Panc1 (cell line): ENCODE results near the gene TMEM164. TPM values are rescaled to one million over a fixed set of nuclear protein-coding genes. Genes with fewer than 3 reads are reported as not detected.

Experiments
- ATAC-seq: fragments of 200-7000 bp; cut with Tn5 transposase; 2 replicates; pipeline ENCODE4 v1.9.1; 2020; ENCODE audit warnings: mild to moderate bottlenecking, moderate library complexity
- BruUV-seq: library from RNA; stranded (reverse); fragments of 400-500 nt; replicated peaks from 2 replicates; lab custom pipeline; 2021; lab: Mats Ljungman, UMichigan
- CTCF ChIA-PET: fragments of 300-600 bp; sonication (Branson Sonifier 250); formaldehyde crosslinking; loops from one replicate; lab custom pipeline; 2022; ENCODE audit warnings: antibody characterized with exemption; lab: Charles Lee
- POLR2A ChIA-PET: fragments of 300-600 bp; sonication (Branson Sonifier 250); formaldehyde crosslinking; loops from one replicate; lab custom pipeline; 2022; ENCODE audit warnings: antibody characterized with exemption; lab: Charles Lee
- DNase-seq: peaks from one replicate; pipeline ENCODE4 v3.0.0-alpha.2; 2010; ENCODE audit warnings: low read depth, low spot score
- H3K27ac ChIP-seq: 2 replicates; pipeline ENCODE4 v1.5.1; 2011; ENCODE audit warnings: mild to moderate bottlenecking, low read length, inconsistent platforms
- H3K27me3 ChIP-seq: fragments of 200-500 bp; sonication (Bioruptor generic); 2 replicates; pipeline ENCODE4 v1.6.0; 2014; ENCODE audit warnings: low read length, inconsistent platforms; ENCODE audit not compliant: control insufficient read depth, insufficient read depth
- H3K36me3 ChIP-seq: fragments of 200-500 bp; sonication (Bioruptor generic); 2 replicates; pipeline ENCODE4 v1.5.1; 2014; ENCODE audit warnings: inconsistent platforms, mild to moderate bottlenecking, low read length, moderate library complexity; ENCODE audit not compliant: control insufficient read depth, insufficient read depth
- H3K4me1 ChIP-seq: 2 replicates; pipeline ENCODE4 v1.5.1; 2011; ENCODE audit warnings: inconsistent platforms, mild to moderate bottlenecking, low read length, moderate library complexity; ENCODE audit not compliant: control insufficient read depth, insufficient read depth
- H3K4me3 ChIP-seq, 2 experiments: 2 replicates each; pipeline ENCODE4 v1.5.1; 2011 to 2012; ENCODE audit warnings: low read depth in 2 of 2, low read length in 2 of 2, mild to moderate bottlenecking in 2 of 2, inconsistent platforms in 1 of 2, moderate library complexity in 1 of 2
- H3K9me3 ChIP-seq: fragments of 200-500 bp; sonication (Bioruptor generic); 2 replicates; pipeline ENCODE4 v1.5.1; 2014; ENCODE audit warnings: low read depth, mild to moderate bottlenecking, inconsistent platforms, low read length, moderate library complexity; ENCODE audit not compliant: control insufficient read depth, insufficient read depth
- POLR2AphosphoS5 ChIP-seq: IDR thresholded peaks from 2 replicates; pipeline ENCODE4 v1.6.1; 2012; ENCODE audit warnings: mild to moderate bottlenecking, low read depth, low read length, moderate library complexity
- SIN3A ChIP-seq: IDR thresholded peaks from 2 replicates; pipeline ENCODE4 v1.6.1; 2012; ENCODE audit warnings: low read depth, mild to moderate bottlenecking, low read length, moderate library complexity, borderline replicate concordance; ENCODE audit not compliant: insufficient read depth
- TCF7L2 ChIP-seq: IDR thresholded peaks from 2 replicates; pipeline ENCODE4 v1.6.1; 2011; ENCODE audit warnings: mild to moderate bottlenecking, low read depth, low read length, inconsistent platforms
- in situ Hi-C: cut with HindIII; loops from 2 replicates; pipeline ENCODE4 v1.10.0; 2016; ENCODE audit warnings: low sequenced_read_pairs, low pct_unique_long_range_greater_than_20kb
- intact Hi-C: fragments of 100-400 bp; cut with micrococcal nuclease; formaldehyde crosslinking; loops from one replicate; pipeline ENCODE4 v1.10.0; 2022; ENCODE audit not compliant: unreplicated experiment
- total RNA-seq: library from RNA; stranded (reverse); gene quantifications from one replicate; pipeline ENCODE4 v1.2.1, GENCODE V29; 2021; ENCODE audit not compliant: unreplicated experiment
- TF ChIP-seq, protein P1 (sequence below), 2 experiments: IDR thresholded peaks; 2 replicates each; pipeline ENCODE4 v1.6.1; 2011 to 2012; ENCODE audit warnings: low read depth in 2 of 2, control low read depth in 1 of 2, low read length in 1 of 2, mild to moderate bottlenecking in 1 of 2, moderate library complexity in 1 of 2; ENCODE audit not compliant: insufficient read depth in 1 of 2
- TF ChIP-seq, protein P2 (sequence below): fragments of 450-650 bp; IDR thresholded peaks from 2 replicates; pipeline ENCODE4 v1.5.1; 2017; ENCODE audit warnings: mild to moderate bottlenecking

Gene TMEM164
- total RNA-seq, 1 experiment from 2014 or later: 32.8 TPM

DNA sequence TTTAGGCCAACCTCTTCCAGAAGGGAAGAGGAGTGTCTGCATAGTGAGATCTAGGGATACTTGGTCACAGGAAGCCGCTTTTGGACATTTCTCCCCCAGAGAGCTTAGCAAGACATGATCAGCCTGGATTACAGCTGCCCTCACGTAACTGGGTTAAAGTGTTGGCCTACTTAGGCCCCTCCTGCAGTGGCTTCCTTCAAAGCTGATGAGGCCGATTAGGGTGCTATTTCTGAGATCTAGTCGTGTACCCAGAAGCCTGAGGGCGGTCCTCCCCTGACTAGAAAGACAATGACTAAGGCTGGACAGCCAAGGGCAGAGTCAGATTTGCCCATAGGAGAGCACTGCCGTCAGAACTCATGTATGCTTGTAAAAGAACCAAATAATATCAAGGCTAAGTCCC lies 180.0 kb downstream of the TMEM164 start:
- in situ Hi-C loops (no loop called here), intact Hi-C loops (no loop called here)
- Histone ChIP-seq H3K9me3 (no peaks in the 10 kb centered on the region; the same call in 1 of the 2 replicates), H3K27ac (no peak overlapping the region), H3K36me3 (no peaks in the 10 kb centered on the region), H3K4me3 (no peak overlapping the region), H3K27me3 (no peaks in the 10 kb centered on the region), H3K4me1 (no peaks in the 10 kb centered on the region)
- TF ChIP-seq, protein P1, sequence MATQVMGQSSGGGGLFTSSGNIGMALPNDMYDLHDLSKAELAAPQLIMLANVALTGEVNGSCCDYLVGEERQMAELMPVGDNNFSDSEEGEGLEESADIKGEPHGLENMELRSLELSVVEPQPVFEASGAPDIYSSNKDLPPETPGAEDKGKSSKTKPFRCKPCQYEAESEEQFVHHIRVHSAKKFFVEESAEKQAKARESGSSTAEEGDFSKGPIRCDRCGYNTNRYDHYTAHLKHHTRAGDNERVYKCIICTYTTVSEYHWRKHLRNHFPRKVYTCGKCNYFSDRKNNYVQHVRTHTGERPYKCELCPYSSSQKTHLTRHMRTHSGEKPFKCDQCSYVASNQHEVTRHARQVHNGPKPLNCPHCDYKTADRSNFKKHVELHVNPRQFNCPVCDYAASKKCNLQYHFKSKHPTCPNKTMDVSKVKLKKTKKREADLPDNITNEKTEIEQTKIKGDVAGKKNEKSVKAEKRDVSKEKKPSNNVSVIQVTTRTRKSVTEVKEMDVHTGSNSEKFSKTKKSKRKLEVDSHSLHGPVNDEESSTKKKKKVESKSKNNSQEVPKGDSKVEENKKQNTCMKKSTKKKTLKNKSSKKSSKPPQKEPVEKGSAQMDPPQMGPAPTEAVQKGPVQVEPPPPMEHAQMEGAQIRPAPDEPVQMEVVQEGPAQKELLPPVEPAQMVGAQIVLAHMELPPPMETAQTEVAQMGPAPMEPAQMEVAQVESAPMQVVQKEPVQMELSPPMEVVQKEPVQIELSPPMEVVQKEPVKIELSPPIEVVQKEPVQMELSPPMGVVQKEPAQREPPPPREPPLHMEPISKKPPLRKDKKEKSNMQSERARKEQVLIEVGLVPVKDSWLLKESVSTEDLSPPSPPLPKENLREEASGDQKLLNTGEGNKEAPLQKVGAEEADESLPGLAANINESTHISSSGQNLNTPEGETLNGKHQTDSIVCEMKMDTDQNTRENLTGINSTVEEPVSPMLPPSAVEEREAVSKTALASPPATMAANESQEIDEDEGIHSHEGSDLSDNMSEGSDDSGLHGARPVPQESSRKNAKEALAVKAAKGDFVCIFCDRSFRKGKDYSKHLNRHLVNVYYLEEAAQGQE (IDR thresholded peaks at IDR 0.05; ENCODE audit: insufficient read depth in 1 of 2, low read depth in 2 of 2, low read length in 1 of 2): no peak
- TF ChIP-seq, protein P2, sequence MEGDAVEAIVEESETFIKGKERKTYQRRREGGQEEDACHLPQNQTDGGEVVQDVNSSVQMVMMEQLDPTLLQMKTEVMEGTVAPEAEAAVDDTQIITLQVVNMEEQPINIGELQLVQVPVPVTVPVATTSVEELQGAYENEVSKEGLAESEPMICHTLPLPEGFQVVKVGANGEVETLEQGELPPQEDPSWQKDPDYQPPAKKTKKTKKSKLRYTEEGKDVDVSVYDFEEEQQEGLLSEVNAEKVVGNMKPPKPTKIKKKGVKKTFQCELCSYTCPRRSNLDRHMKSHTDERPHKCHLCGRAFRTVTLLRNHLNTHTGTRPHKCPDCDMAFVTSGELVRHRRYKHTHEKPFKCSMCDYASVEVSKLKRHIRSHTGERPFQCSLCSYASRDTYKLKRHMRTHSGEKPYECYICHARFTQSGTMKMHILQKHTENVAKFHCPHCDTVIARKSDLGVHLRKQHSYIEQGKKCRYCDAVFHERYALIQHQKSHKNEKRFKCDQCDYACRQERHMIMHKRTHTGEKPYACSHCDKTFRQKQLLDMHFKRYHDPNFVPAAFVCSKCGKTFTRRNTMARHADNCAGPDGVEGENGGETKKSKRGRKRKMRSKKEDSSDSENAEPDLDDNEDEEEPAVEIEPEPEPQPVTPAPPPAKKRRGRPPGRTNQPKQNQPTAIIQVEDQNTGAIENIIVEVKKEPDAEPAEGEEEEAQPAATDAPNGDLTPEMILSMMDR: no peak
- TF ChIP-seq SIN3A: no peak
- no peak for TF ChIP-seq POLR2AphosphoS5
- TF ChIP-seq TCF7L2: no peak
- POLR2A ChIA-PET: no interaction called here
- ATAC-seq (no peak), DNase-seq (no peak)
- CTCF ChIA-PET: no interaction called here
- BruUV-seq: no TSS peak

DNA sequence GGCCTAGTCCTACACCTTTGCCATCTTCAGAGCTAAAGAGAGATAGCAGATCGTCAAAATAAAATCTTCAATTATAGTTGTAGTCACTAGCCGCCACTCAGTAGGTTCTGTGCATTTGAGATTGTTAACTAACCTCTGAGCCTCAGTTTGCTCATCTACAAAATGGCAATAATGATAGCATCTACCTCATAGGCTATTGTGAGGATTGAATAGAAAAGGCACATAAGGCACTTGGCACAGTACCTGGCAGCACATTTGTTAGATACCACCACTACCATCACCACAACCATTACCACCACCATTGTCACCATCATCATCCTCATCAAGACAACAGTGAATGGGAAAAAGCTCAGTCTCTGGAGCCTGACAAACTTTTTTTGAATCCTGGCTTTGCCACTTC lies 180.4 kb downstream of the TMEM164 start:
- in situ Hi-C loops (no loop called here), intact Hi-C loops (no loop called here)
- TF ChIP-seq, protein P2: no peak
- TF ChIP-seq SIN3A: no peak
- TF ChIP-seq, protein P1 (IDR thresholded peaks at IDR 0.05; ENCODE audit: insufficient read depth in 1 of 2, low read depth in 2 of 2, low read length in 1 of 2): no peak
- TF ChIP-seq TCF7L2: no peak
- no peak for TF ChIP-seq POLR2AphosphoS5
- no peaks in the 10 kb centered on the region for H3K4me1 ChIP-seq
- no peaks in the 10 kb centered on the region for H3K27me3 ChIP-seq
- no peaks in the 10 kb centered on the region for H3K36me3 ChIP-seq
- no peak overlapping the region for H3K4me3 ChIP-seq
- no peak for DNase-seq
- no peak for ATAC-seq
- POLR2A ChIA-PET: no interaction called here
- CTCF ChIA-PET: no interaction called here
- H3K27ac ChIP-seq: no peak overlapping the region
- no peaks in the 10 kb centered on the region; the same call in 1 of the 2 replicates for H3K9me3 ChIP-seq
- BruUV-seq: no TSS peak
